HepG2 (cell line): ENCODE results near the gene TUBG2.
A peak's percentile ranks its signal among the peaks of the same experiment; 100 is the strongest.

Experiments used
- BHLHE40 ChIP-seq: IDR thresholded peaks from 2 replicates; pipeline ENCODE4 v1.6.1; 2011; ENCODE audit warnings: low read length, improper control_type of control experiment
- HDAC6 ChIP-seq: fragments of 200-600 bp; sonication (generic); IDR thresholded peaks from 2 replicates; pipeline ENCODE4 v1.7.0; 2017; ENCODE audit warnings: mild to moderate bottlenecking, antibody characterized with exemption, low read length, low read depth
- KDM2A ChIP-seq: sonication (generic); formaldehyde crosslinking; IDR thresholded peaks from 2 replicates; pipeline ENCODE4 v1.4.0; 2020; ENCODE audit warnings: low read depth, missing genetic modification reagents, borderline replicate concordance
- NFE2L2 ChIP-seq: fragments of 150-350 bp; IDR thresholded peaks from 2 replicates; pipeline ENCODE4 v1.6.1; 2014; ENCODE audit warnings: low read length
- RFX5 ChIP-seq: IDR thresholded peaks from 2 replicates; pipeline ENCODE4 v1.6.1; 2011; ENCODE audit warnings: low read depth, low read length, improper control_type of control experiment
- YY1 ChIP-seq: IDR thresholded peaks from 2 replicates; pipeline ENCODE4 v1.6.1; 2011; ENCODE audit warnings: low read length, low read depth, moderate library complexity, mild to moderate bottlenecking; ENCODE audit not compliant: insufficient read depth, insufficient replicate concordance
- ZNF629 ChIP-seq: sonication (generic); formaldehyde crosslinking; conservative IDR thresholded peaks from 2 replicates; pipeline ENCODE4 v1.5.0; 2020; ENCODE audit warnings: missing genetic modification reagents
- TF ChIP-seq, protein P1 (sequence below): sonication (generic); formaldehyde crosslinking; IDR thresholded peaks from 2 replicates; pipeline ENCODE4 v1.5.0; 2020; ENCODE audit warnings: mild to moderate bottlenecking, missing genetic modification reagents, moderate library complexity
- TF ChIP-seq, protein P2 (sequence below): sonication (generic); formaldehyde crosslinking; IDR thresholded peaks from 2 replicates; pipeline ENCODE4 v1.5.1; 2020; ENCODE audit warnings: missing genetic modification reagents, mild to moderate bottlenecking, borderline replicate concordance
- TF ChIP-seq, protein P3 (sequence below): IDR thresholded peaks from 2 replicates; pipeline ENCODE4 v1.6.1; 2012; ENCODE audit warnings: low read length, improper control_type of control experiment
- TF ChIP-seq, protein P4 (sequence below): IDR thresholded peaks from 2 replicates; pipeline ENCODE4 v1.6.1; 2016
- TF ChIP-seq, protein P5 (sequence below): sonication (generic); formaldehyde crosslinking; IDR thresholded peaks from 2 replicates; pipeline ENCODE4 v1.9.0; 2021; ENCODE audit warnings: missing genetic modification reagents, borderline replicate concordance
- TF ChIP-seq, protein P6 (sequence below): sonication (generic); formaldehyde crosslinking; IDR thresholded peaks from 2 replicates; pipeline ENCODE4 v1.8.1; 2022; ENCODE audit warnings: low read depth, mild to moderate bottlenecking, missing genetic modification reagents

DNA sequence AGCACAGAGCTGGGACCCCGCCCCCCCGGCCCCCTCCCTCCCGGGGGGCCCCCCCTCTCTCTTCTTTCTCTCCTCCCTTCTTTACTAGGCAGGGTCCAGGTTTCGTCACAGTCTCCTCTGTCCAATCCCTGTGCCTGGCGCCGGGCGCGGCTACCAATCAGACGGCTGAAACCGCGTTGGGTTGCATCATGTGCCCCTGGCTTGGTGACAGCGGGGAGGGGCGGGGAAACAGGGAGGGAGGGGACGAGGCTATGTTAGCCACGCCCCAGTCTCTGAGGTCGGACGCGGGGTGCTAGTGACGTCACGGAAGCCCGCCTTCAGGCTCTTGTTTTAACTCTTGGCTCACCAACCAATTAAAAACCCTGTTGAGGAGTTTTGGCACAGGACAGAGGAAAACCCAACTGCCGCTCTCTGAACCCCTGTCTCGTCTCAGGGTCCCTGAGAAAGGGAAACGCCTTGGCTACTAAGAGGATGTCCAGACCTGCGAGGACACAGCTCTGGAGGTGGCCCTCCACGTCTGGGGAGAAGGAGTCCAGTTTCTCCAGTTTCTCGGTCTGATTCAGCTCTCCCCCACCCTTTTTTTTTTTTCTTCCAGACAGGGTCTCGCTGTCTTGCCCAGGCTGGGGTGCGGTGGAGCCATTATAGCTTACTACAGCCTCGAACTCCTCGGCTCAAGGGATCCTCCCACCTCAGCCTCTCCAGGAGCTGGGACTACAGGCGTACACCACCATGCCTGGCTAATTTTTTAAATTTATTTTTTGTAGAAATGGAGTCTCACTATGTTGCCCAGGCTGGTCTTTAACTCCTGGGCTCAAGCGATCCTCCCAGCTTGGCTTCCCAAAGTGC, 18.2 kb downstream of the TUBG2 start:
- no peak for TF ChIP-seq KDM2A (CRISPR knock-in tag)
- TF ChIP-seq, protein P1, sequence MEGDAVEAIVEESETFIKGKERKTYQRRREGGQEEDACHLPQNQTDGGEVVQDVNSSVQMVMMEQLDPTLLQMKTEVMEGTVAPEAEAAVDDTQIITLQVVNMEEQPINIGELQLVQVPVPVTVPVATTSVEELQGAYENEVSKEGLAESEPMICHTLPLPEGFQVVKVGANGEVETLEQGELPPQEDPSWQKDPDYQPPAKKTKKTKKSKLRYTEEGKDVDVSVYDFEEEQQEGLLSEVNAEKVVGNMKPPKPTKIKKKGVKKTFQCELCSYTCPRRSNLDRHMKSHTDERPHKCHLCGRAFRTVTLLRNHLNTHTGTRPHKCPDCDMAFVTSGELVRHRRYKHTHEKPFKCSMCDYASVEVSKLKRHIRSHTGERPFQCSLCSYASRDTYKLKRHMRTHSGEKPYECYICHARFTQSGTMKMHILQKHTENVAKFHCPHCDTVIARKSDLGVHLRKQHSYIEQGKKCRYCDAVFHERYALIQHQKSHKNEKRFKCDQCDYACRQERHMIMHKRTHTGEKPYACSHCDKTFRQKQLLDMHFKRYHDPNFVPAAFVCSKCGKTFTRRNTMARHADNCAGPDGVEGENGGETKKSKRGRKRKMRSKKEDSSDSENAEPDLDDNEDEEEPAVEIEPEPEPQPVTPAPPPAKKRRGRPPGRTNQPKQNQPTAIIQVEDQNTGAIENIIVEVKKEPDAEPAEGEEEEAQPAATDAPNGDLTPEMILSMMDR (CRISPR knock-in tag): no peak
- TF ChIP-seq, protein P2, sequence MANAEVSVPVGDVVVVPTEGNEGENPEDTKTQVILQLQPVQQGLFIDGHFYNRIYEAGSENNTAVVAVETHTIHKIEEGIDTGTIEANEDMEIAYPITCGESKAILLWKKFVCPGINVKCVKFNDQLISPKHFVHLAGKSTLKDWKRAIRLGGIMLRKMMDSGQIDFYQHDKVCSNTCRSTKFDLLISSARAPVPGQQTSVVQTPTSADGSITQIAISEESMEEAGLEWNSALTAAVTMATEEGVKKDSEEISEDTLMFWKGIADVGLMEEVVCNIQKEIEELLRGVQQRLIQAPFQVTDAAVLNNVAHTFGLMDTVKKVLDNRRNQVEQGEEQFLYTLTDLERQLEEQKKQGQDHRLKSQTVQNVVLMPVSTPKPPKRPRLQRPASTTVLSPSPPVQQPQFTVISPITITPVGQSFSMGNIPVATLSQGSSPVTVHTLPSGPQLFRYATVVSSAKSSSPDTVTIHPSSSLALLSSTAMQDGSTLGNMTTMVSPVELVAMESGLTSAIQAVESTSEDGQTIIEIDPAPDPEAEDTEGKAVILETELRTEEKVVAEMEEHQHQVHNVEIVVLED (CRISPR knock-in tag): no peak; the same call in 1 of the 2 replicates
- no peak for TF ChIP-seq HDAC6
- TF ChIP-seq, protein P3, sequence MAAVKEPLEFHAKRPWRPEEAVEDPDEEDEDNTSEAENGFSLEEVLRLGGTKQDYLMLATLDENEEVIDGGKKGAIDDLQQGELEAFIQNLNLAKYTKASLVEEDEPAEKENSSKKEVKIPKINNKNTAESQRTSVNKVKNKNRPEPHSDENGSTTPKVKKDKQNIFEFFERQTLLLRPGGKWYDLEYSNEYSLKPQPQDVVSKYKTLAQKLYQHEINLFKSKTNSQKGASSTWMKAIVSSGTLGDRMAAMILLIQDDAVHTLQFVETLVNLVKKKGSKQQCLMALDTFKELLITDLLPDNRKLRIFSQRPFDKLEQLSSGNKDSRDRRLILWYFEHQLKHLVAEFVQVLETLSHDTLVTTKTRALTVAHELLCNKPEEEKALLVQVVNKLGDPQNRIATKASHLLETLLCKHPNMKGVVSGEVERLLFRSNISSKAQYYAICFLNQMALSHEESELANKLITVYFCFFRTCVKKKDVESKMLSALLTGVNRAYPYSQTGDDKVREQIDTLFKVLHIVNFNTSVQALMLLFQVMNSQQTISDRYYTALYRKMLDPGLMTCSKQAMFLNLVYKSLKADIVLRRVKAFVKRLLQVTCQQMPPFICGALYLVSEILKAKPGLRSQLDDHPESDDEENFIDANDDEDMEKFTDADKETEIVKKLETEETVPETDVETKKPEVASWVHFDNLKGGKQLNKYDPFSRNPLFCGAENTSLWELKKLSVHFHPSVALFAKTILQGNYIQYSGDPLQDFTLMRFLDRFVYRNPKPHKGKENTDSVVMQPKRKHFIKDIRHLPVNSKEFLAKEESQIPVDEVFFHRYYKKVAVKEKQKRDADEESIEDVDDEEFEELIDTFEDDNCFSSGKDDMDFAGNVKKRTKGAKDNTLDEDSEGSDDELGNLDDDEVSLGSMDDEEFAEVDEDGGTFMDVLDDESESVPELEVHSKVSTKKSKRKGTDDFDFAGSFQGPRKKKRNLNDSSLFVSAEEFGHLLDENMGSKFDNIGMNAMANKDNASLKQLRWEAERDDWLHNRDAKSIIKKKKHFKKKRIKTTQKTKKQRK: no peak
- TF ChIP-seq BHLHE40: peak; percentile 29
- TF ChIP-seq, protein P4, sequence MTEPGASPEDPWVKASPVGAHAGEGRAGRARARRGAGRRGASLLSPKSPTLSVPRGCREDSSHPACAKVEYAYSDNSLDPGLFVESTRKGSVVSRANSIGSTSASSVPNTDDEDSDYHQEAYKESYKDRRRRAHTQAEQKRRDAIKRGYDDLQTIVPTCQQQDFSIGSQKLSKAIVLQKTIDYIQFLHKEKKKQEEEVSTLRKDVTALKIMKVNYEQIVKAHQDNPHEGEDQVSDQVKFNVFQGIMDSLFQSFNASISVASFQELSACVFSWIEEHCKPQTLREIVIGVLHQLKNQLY (CRISPR knock-in tag): 0 out of 2 replicates have a peak, but pooled peaks have one; percentile 24
- TF ChIP-seq NFE2L2: no peak
- TF ChIP-seq, protein P5, sequence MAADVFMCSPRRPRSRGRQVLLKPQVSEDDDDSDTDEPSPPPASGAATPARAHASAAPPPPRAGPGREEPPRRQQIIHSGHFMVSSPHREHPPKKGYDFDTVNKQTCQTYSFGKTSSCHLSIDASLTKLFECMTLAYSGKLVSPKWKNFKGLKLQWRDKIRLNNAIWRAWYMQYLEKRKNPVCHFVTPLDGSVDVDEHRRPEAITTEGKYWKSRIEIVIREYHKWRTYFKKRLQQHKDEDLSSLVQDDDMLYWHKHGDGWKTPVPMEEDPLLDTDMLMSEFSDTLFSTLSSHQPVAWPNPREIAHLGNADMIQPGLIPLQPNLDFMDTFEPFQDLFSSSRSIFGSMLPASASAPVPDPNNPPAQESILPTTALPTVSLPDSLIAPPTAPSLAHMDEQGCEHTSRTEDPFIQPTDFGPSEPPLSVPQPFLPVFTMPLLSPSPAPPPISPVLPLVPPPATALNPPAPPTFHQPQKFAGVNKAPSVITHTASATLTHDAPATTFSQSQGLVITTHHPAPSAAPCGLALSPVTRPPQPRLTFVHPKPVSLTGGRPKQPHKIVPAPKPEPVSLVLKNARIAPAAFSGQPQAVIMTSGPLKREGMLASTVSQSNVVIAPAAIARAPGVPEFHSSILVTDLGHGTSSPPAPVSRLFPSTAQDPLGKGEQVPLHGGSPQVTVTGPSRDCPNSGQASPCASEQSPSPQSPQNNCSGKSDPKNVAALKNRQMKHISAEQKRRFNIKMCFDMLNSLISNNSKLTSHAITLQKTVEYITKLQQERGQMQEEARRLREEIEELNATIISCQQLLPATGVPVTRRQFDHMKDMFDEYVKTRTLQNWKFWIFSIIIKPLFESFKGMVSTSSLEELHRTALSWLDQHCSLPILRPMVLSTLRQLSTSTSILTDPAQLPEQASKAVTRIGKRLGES (CRISPR knock-in tag): no peak
- peak; percentile 91 for TF ChIP-seq RFX5
- TF ChIP-seq YY1: no peak
- TF ChIP-seq, protein P6, sequence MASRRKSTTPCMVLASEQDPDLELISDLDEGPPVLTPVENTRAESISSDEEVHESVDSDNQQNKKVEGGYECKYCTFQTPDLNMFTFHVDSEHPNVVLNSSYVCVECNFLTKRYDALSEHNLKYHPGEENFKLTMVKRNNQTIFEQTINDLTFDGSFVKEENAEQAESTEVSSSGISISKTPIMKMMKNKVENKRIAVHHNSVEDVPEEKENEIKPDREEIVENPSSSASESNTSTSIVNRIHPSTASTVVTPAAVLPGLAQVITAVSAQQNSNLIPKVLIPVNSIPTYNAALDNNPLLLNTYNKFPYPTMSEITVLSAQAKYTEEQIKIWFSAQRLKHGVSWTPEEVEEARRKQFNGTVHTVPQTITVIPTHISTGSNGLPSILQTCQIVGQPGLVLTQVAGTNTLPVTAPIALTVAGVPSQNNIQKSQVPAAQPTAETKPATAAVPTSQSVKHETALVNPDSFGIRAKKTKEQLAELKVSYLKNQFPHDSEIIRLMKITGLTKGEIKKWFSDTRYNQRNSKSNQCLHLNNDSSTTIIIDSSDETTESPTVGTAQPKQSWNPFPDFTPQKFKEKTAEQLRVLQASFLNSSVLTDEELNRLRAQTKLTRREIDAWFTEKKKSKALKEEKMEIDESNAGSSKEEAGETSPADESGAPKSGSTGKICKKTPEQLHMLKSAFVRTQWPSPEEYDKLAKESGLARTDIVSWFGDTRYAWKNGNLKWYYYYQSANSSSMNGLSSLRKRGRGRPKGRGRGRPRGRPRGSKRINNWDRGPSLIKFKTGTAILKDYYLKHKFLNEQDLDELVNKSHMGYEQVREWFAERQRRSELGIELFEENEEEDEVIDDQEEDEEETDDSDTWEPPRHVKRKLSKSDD (CRISPR knock-in tag): no peak
- no peak for TF ChIP-seq ZNF629
